IMR-90 (cell line): ENCODE data around the gene RPL19. TPM values are rescaled to one million over a fixed set of nuclear protein-coding genes. Genes with fewer than 3 reads are reported as not detected.

Experiments used
- ATAC-seq: fragments of 200-7000 bp; cut with Tn5 transposase; 2 replicates; pipeline ENCODE4 v1.9.1; 2020; ENCODE audit warnings: low read depth, mild to moderate bottlenecking, moderate library complexity
- BruUV-seq: library from RNA; stranded (reverse); fragments of 400-500 nt; replicated peaks from 2 replicates; lab custom pipeline; 2021; lab: Mats Ljungman, UMichigan
- CTCF ChIA-PET: fragments of 300-600 bp; formaldehyde crosslinking; extraction: SDS; loops from one replicate; lab custom pipeline; 2021; ENCODE audit warnings: antibody characterized with exemption; lab: Yijun Ruan, JAX
- POLR2A ChIA-PET: fragments of 300-600 bp; sonication (Branson Sonifier 250); formaldehyde crosslinking; loops from one replicate; lab custom pipeline; 2022; ENCODE audit warnings: antibody characterized with exemption; ENCODE audit not compliant: unreplicated experiment; lab: Charles Lee
- DNase-seq: peaks from one replicate; pipeline ENCODE4 v3.0.0; 2013
- H2AFZ ChIP-seq: replicated peaks from 2 replicates; pipeline ENCODE3; 2013; ENCODE audit warnings: low read length, mild to moderate bottlenecking; ENCODE audit not compliant: poor library complexity
- H2AK5ac ChIP-seq: 2 replicates; pipeline ENCODE4 v1.6.1; 2013; ENCODE audit warnings: low read depth, low read length, inconsistent platforms
- H2AK9ac ChIP-seq: replicated peaks from 2 replicates; pipeline ENCODE3; 2013; ENCODE audit warnings: mild to moderate bottlenecking, low read depth, low read length, moderate library complexity; ENCODE audit not compliant: poor library complexity
- H2BK120ac ChIP-seq: 2 replicates; pipeline ENCODE4 v1.6.1; 2013; ENCODE audit warnings: low read depth, low read length, inconsistent platforms
- H2BK15ac ChIP-seq: 3 replicates; pipeline ENCODE4 v1.6.1; 2013; ENCODE audit warnings: low read depth, low read length, inconsistent platforms
- H2BK20ac ChIP-seq: 2 replicates; pipeline ENCODE4 v1.6.1; 2013; ENCODE audit warnings: low read depth, mild to moderate bottlenecking, inconsistent platforms, low read length, moderate library complexity
- H2BK5ac ChIP-seq: 2 replicates; pipeline ENCODE4 v1.6.1; 2013; ENCODE audit warnings: mild to moderate bottlenecking, low read depth, low read length, inconsistent platforms; ENCODE audit not compliant: poor library complexity, severe bottlenecking
- H3K14ac ChIP-seq: replicated peaks from 2 replicates; pipeline ENCODE4 v1.6.1; 2013; ENCODE audit warnings: low read depth, low read length, inconsistent platforms
- H3K18ac ChIP-seq: 2 replicates; pipeline ENCODE4 v1.6.1; 2013; ENCODE audit warnings: low read depth, low read length, control low read depth
- H3K23ac ChIP-seq: 2 replicates; pipeline ENCODE4 v1.6.1; 2013; ENCODE audit warnings: low read depth, low read length, inconsistent platforms
- H3K27ac ChIP-seq: 2 replicates; pipeline ENCODE4 v1.5.1; 2013; ENCODE audit warnings: mild to moderate bottlenecking, control low read depth, low read length; ENCODE audit not compliant: insufficient read depth
- H3K27me3 ChIP-seq: 2 replicates; pipeline ENCODE4 v1.6.1; 2013; ENCODE audit warnings: low read length; ENCODE audit not compliant: control insufficient read depth, insufficient read depth
- H3K36me3 ChIP-seq: 2 replicates; pipeline ENCODE4 v1.6.1; 2013; ENCODE audit warnings: low read length, mixed read lengths; ENCODE audit not compliant: control insufficient read depth, insufficient read depth
- H3K4ac ChIP-seq: 2 replicates; pipeline ENCODE4 v1.6.1; 2013; ENCODE audit warnings: low read depth, low read length, inconsistent platforms
- H3K4me1 ChIP-seq: 2 replicates; pipeline ENCODE4 v1.6.1; 2013; ENCODE audit warnings: low read length, mixed read lengths; ENCODE audit not compliant: control insufficient read depth, insufficient read depth
- H3K4me2 ChIP-seq: 2 replicates; pipeline ENCODE4 v1.6.1; 2013; ENCODE audit warnings: low read depth, mild to moderate bottlenecking, control low read depth, low read length, moderate library complexity
- H3K4me3 ChIP-seq: 2 replicates; pipeline ENCODE4 v1.5.1; 2013; ENCODE audit warnings: low read depth, mild to moderate bottlenecking, control low read depth, low read length, moderate library complexity; ENCODE audit not compliant: insufficient read depth
- H3K56ac ChIP-seq: 2 replicates; pipeline ENCODE4 v1.6.1; 2013; ENCODE audit warnings: low read length, inconsistent platforms; ENCODE audit not compliant: insufficient read depth; ENCODE audit errors: extremely low read depth
- H3K79me1 ChIP-seq, 2 experiments: 2 replicates each; pipeline ENCODE4 v1.6.1; 2013; ENCODE audit warnings: low read length in 2 of 2, inconsistent platforms in 1 of 2, low read depth in 1 of 2
- H3K9ac ChIP-seq: 2 replicates; pipeline ENCODE4 v1.6.1; 2013; ENCODE audit warnings: low read depth, low read length, control low read depth
- H3K9me1 ChIP-seq: 2 replicates; pipeline ENCODE4 v1.6.1; 2013; ENCODE audit warnings: low read length, inconsistent platforms; ENCODE audit not compliant: insufficient read depth
- H3K9me3 ChIP-seq: 2 replicates; pipeline ENCODE4 v1.6.1; 2013; ENCODE audit warnings: low read length; ENCODE audit not compliant: control insufficient read depth, insufficient read depth
- H4K20me1 ChIP-seq: 2 replicates; pipeline ENCODE4 v1.6.1; 2013; ENCODE audit warnings: low read length, inconsistent platforms; ENCODE audit not compliant: insufficient read depth
- H4K5ac ChIP-seq: 2 replicates; pipeline ENCODE4 v1.6.1; 2013; ENCODE audit warnings: mild to moderate bottlenecking, low read depth, low read length, control low read depth
- H4K8ac ChIP-seq, 2 experiments: 2 replicates each; pipeline ENCODE4 v1.6.1; 2013; ENCODE audit warnings: low read depth in 2 of 2, low read length in 2 of 2, control low read depth in 1 of 2, inconsistent platforms in 1 of 2
- H4K91ac ChIP-seq: 2 replicates; pipeline ENCODE4 v1.6.1; 2013; ENCODE audit warnings: low read depth, low read length, inconsistent platforms; ENCODE audit not compliant: insufficient read depth
- BHLHE40 ChIP-seq: fragments of 150-350 bp; IDR thresholded peaks from 2 replicates; pipeline ENCODE4 v1.6.1; 2016; ENCODE audit warnings: mild to moderate bottlenecking, low read depth, low read length
- CEBPB ChIP-seq: IDR thresholded peaks from 2 replicates; pipeline ENCODE4 v1.6.1; 2012; ENCODE audit warnings: low read depth, low read length, improper control_type of control experiment
- CHD1 ChIP-seq: IDR thresholded peaks from 2 replicates; pipeline ENCODE4 v1.6.1; 2012; ENCODE audit warnings: low read depth, low read length, improper control_type of control experiment
- CTCF ChIP-seq: conservative IDR thresholded peaks from 2 replicates; pipeline ENCODE4 v1.5.1; 2012; ENCODE audit warnings: mild to moderate bottlenecking, low read depth, low read length, improper control_type of control experiment
- ELK1 ChIP-seq: fragments of 150-350 bp; IDR thresholded peaks from 2 replicates; pipeline ENCODE4 v1.6.1; 2016; ENCODE audit warnings: low read depth, mild to moderate bottlenecking, low read length, moderate library complexity, borderline replicate concordance
- FOS ChIP-seq: fragments of 150-350 bp; IDR thresholded peaks from 2 replicates; pipeline ENCODE4 v1.6.1; 2016; ENCODE audit warnings: low read depth, low read length
- MAFK ChIP-seq: IDR thresholded peaks from 2 replicates; pipeline ENCODE4 v1.6.1; 2012; ENCODE audit warnings: low read depth, low read length, improper control_type of control experiment
- MAZ ChIP-seq: IDR thresholded peaks from 2 replicates; pipeline ENCODE4 v1.6.1; 2012; ENCODE audit warnings: low read depth, mild to moderate bottlenecking, low read length, improper control_type of control experiment, moderate library complexity, borderline replicate concordance
- MXI1 ChIP-seq: IDR thresholded peaks from 2 replicates; pipeline ENCODE4 v1.6.1; 2012; ENCODE audit warnings: low read depth, mild to moderate bottlenecking, low read length, moderate library complexity, borderline replicate concordance
- NFE2L2 ChIP-seq: fragments of 150-350 bp; IDR thresholded peaks from 2 replicates; pipeline ENCODE4 v1.6.1; 2016; ENCODE audit warnings: low read depth, mild to moderate bottlenecking, low read length
- POLR2A ChIP-seq: IDR thresholded peaks from 2 replicates; pipeline ENCODE4 v1.6.1; 2012; ENCODE audit warnings: mild to moderate bottlenecking, low read depth, low read length
- RAD21 ChIP-seq: IDR thresholded peaks from 2 replicates; pipeline ENCODE4 v1.6.1; 2012; ENCODE audit warnings: low read length, improper control_type of control experiment
- RCOR1 ChIP-seq: IDR thresholded peaks from 2 replicates; pipeline ENCODE4 v1.6.1; 2012; ENCODE audit warnings: mild to moderate bottlenecking, low read length, improper control_type of control experiment; ENCODE audit not compliant: insufficient replicate concordance
- RFX5 ChIP-seq: IDR thresholded peaks from 2 replicates; pipeline ENCODE4 v1.8.0; 2012; ENCODE audit warnings: low read depth, mild to moderate bottlenecking, low read length, moderate library complexity
- SMC3 ChIP-seq: fragments of 150-350 bp; IDR thresholded peaks from 2 replicates; pipeline ENCODE4 v1.6.1; 2016; ENCODE audit warnings: low read depth, mild to moderate bottlenecking, antibody characterized with exemption, low read length, moderate library complexity
- USF2 ChIP-seq: fragments of 150-350 bp; IDR thresholded peaks from 2 replicates; pipeline ENCODE4 v1.6.1; 2017; ENCODE audit warnings: mild to moderate bottlenecking, antibody characterized with exemption, low read length, low read depth
- WGBS, 2 experiments: methylation state at CpG; one replicate each; pipeline versions ENCODE4 v1.1.5 to v1.1.7; 2013; ENCODE audit warnings: missing lambda C conversion rate in 2 of 2; ENCODE audit not compliant: insufficient read length in 1 of 2; ENCODE audit errors: extremely low coverage in 2 of 2; 5-methylcytosine and 5-hydroxymethylcytosine counted together
- dilution Hi-C: fragments of 300-500 bp; cut with HindIII; formaldehyde crosslinking; loops from one replicate; pipeline ENCODE4 v1.14.3; 2018; ENCODE audit warnings: low sequenced_read_pairs; ENCODE audit not compliant: unreplicated experiment
- in situ Hi-C: fragments of 300-500 bp; cut with MboI; formaldehyde crosslinking; loops from 3 replicates; pipeline ENCODE4 v1.14.3; 2019; ENCODE audit warnings: low sequenced_read_pairs, inconsistent platforms, mixed read lengths
- intact Hi-C: fragments of 100-400 bp; cut with micrococcal nuclease; formaldehyde crosslinking; loops from 2 replicates; pipeline ENCODE4 v1.10.0; 2022
- polyA plus RNA-seq, 3 experiments: library from polyadenylated mRNA; depleted of rRNA; stranded (reverse); fragments of >200 nt; gene quantifications; 2 replicates each; pipeline ENCODE4 v1.2.3, GENCODE V29; 2012; ENCODE audit warnings: low replicate concordance in 1 of 3
- total RNA-seq: library from RNA; depleted of rRNA; stranded (reverse); fragments of >200 nt; gene quantifications from 2 replicates; pipeline ENCODE4 v1.2.3, GENCODE V29; 2012

Gene RPL19
- total and polyA plus RNA-seq, 2 of the 4 experiments (the other 2 are of a cell fraction): 2,101 to 2,466 TPM

GRCh38 chr17:39225308-39225958 is 25.4 kb downstream of the RPL19 start, which contains the start of gene STAC2:
Gene STAC2 (minus strand): TSS chr17:39225945. CDS start chr17:39225502, 443 bp downstream.
- no peak within 1 kb of the TSS for H2AK5ac ChIP-seq
- BruUV-seq: no TSS peak
- H3K9me1 ChIP-seq: no peaks in the 10 kb centered on the region
- no peaks in the 10 kb centered on the region for H4K20me1 ChIP-seq
- H2BK15ac ChIP-seq: no peak within 1 kb of the TSS
- H3K27ac ChIP-seq: no peak within 1 kb of the TSS
- peak within 1 kb of the TSS; percentile 81 for H2AFZ ChIP-seq
- no peak within 1 kb of the TSS for H3K14ac ChIP-seq
- H2BK5ac ChIP-seq: no peak within 1 kb of the TSS
- no peak within 1 kb of the TSS for H4K91ac ChIP-seq
- H3K36me3 ChIP-seq: no peaks in the 10 kb centered on the region
- H3K27me3 ChIP-seq: peaks cover 50% of the 10 kb centered on the region
- TF ChIP-seq MAZ: no peak
- TF ChIP-seq CEBPB: no peak
- no peak for TF ChIP-seq USF2
- TF ChIP-seq CTCF: no peak
- no peak for TF ChIP-seq ELK1
- no peak for TF ChIP-seq FOS
- TF ChIP-seq RAD21: no peak
- TF ChIP-seq MXI1: no peak
- no peak for TF ChIP-seq NFE2L2
- TF ChIP-seq RCOR1: no peak
- TF ChIP-seq MAFK: no peak
- no peak for TF ChIP-seq BHLHE40
- no peak for TF ChIP-seq RFX5
- no peak for TF ChIP-seq SMC3
- no peak for TF ChIP-seq POLR2A
- no peak for TF ChIP-seq CHD1
- no peak within 1 kb of the TSS for H2BK20ac ChIP-seq
- dilution Hi-C loops: no loop called here
- no peak within 1 kb of the TSS for H2AK9ac ChIP-seq
- no peak within 1 kb of the TSS for H3K18ac ChIP-seq
- POLR2A ChIA-PET: no interaction called here
- H4K5ac ChIP-seq: no peak within 1 kb of the TSS
- no peak within 1 kb of the TSS for H3K56ac ChIP-seq
- H3K4me3 ChIP-seq: peak within 1 kb of the TSS; percentile 34
- H4K8ac ChIP-seq: no peak within 1 kb of the TSS
- peak within 1 kb of the TSS; percentile 82 for H3K4me2 ChIP-seq
- in situ Hi-C loops: no loop called here
- H3K9me3 ChIP-seq: no peaks in the 10 kb centered on the region
- no peaks in the 10 kb centered on the region for H3K79me1 ChIP-seq
- WGBS, 2 experiments: 3% methylated on average over 11 of the region's 71 CpGs; no CpG with 5 or more reads in 1 of the 2 experiments
- H3K9ac ChIP-seq: no peak within 1 kb of the TSS
- peak; percentile 57 for ATAC-seq
- intact Hi-C loops: no loop called here
- H3K4me1 ChIP-seq: peaks cover 5% of the 10 kb centered on the region
- no peak within 1 kb of the TSS for H2BK120ac ChIP-seq
- no peak within 1 kb of the TSS for H3K23ac ChIP-seq
- DNase-seq: no peak
- CTCF ChIA-PET: interaction anchor here (0.5 kb wide), 1 partner anchor 110 kb away, joined by 3 read pairs; no protein-coding TSS in a partner anchor
- no peak within 1 kb of the TSS for H3K4ac ChIP-seq
